ENCODE data around the gene ZBTB20. TPM values are rescaled to one million over a fixed set of nuclear protein-coding genes. Genes with fewer than 3 reads are reported as not detected.

ZBTB20 gene
- polyA plus RNA-seq, 3 donors: 4.2 to 7.6 (median 6.4) TPM

- no peak for DNase-seq (ENCODE audit: low read depth in 3 of 3, low spot score in 2 of 3)
Observed at GRCh38 chr3:114558271-114558670, 588.8 kb downstream of the ZBTB20 start.

- DNase-seq (ENCODE audit: low read depth in 3 of 3, low spot score in 2 of 3): no peak
Observed at GRCh38 chr3:114557791-114558190, 589.3 kb downstream of the ZBTB20 start.

GRCh38 chr3:114556657-114557213 is 590.4 kb downstream of the ZBTB20 start:
- DNase-seq (ENCODE audit: low read depth in 3 of 3, low spot score in 2 of 3): no peak

GRCh38 chr3:114554731-114555130 is 592.4 kb downstream of the ZBTB20 start:
- no peak for DNase-seq (ENCODE audit: low read depth in 3 of 3, low spot score in 2 of 3)

GRCh38 chr3:114553949-114554593 is 593.0 kb downstream of the ZBTB20 start:
- DNase-seq (ENCODE audit: low read depth in 3 of 3, low spot score in 2 of 3): no peak

- DNase-seq (ENCODE audit: low read depth in 3 of 3, low spot score in 2 of 3): no peak
Observed at GRCh38 chr3:114552527-114552812, 594.6 kb downstream of the ZBTB20 start.

- DNase-seq (ENCODE audit: low read depth in 3 of 3, low spot score in 2 of 3): no peak
Observed at GRCh38 chr3:114551770-114552526, 595.1 kb downstream of the ZBTB20 start.

- DNase-seq (ENCODE audit: low read depth in 3 of 3, low spot score in 2 of 3): no peak
Observed at GRCh38 chr3:114550165-114550564, 596.9 kb downstream of the ZBTB20 start.

GRCh38 chr3:114545193-114545592 is 601.9 kb downstream of the ZBTB20 start:
- DNase-seq (ENCODE audit: low read depth in 3 of 3, low spot score in 2 of 3): no peak

- no peak for DNase-seq (ENCODE audit: low read depth in 3 of 3, low spot score in 2 of 3)
Observed at GRCh38 chr3:114542359-114542758, 604.7 kb downstream of the ZBTB20 start.

GRCh38 chr3:114539525-114539924 is 607.6 kb downstream of the ZBTB20 start:
- no peak for DNase-seq (ENCODE audit: low read depth in 3 of 3, low spot score in 2 of 3)

- no peak for DNase-seq (ENCODE audit: low read depth in 3 of 3, low spot score in 2 of 3)
Observed at GRCh38 chr3:114538211-114538610, 608.9 kb downstream of the ZBTB20 start.

- DNase-seq (ENCODE audit: low read depth in 3 of 3, low spot score in 2 of 3): no peak
Observed at GRCh38 chr3:114528517-114528916, 618.6 kb downstream of the ZBTB20 start.

- no peak for DNase-seq (ENCODE audit: low read depth in 3 of 3, low spot score in 2 of 3)
Observed at GRCh38 chr3:114527036-114527644, 619.9 kb downstream of the ZBTB20 start.

- DNase-seq (ENCODE audit: low read depth in 3 of 3, low spot score in 2 of 3): no peak
Observed at GRCh38 chr3:114525278-114525677, 621.8 kb downstream of the ZBTB20 start.

- DNase-seq (ENCODE audit: low read depth in 3 of 3, low spot score in 2 of 3): peak; percentile 27 to 62 (median 53)
Observed at GRCh38 chr3:114519415-114519814, 627.7 kb downstream of the ZBTB20 start.

GRCh38 chr3:114518206-114518808 is 628.8 kb downstream of the ZBTB20 start:
- DNase-seq (ENCODE audit: low read depth in 3 of 3, low spot score in 2 of 3): no peak

- no peak for DNase-seq (ENCODE audit: low read depth in 3 of 3, low spot score in 2 of 3)
Observed at GRCh38 chr3:114510201-114510600, 636.9 kb downstream of the ZBTB20 start.

GRCh38 chr3:114509756-114510155 is 637.3 kb downstream of the ZBTB20 start:
- DNase-seq (ENCODE audit: low read depth in 3 of 3, low spot score in 2 of 3): no peak

GRCh38 chr3:114508976-114509375 is 638.1 kb downstream of the ZBTB20 start:
- DNase-seq (ENCODE audit: low read depth in 3 of 3, low spot score in 2 of 3): no peak

- no peak for DNase-seq (ENCODE audit: low read depth in 3 of 3, low spot score in 2 of 3)
Observed at GRCh38 chr3:114508208-114508607, 638.9 kb downstream of the ZBTB20 start.
